HUES48 (cell line): ENCODE results near the gene CREB5.

Experiments used
- H3K27ac ChIP-seq: one replicate; pipeline ENCODE4 v1.7.0; 2013; ENCODE audit warnings: low read depth, low read length, inconsistent platforms
- H3K27me3 ChIP-seq: 2 replicates; pipeline ENCODE4 v1.6.1; 2013; ENCODE audit warnings: mild to moderate bottlenecking, low read length; ENCODE audit not compliant: control insufficient read depth, insufficient read depth
- H3K36me3 ChIP-seq: 2 replicates; pipeline ENCODE4 v1.6.1; 2013; ENCODE audit warnings: low read length; ENCODE audit not compliant: control insufficient read depth, insufficient read depth
- H3K4me1 ChIP-seq: 2 replicates; pipeline ENCODE4 v1.6.1; 2013; ENCODE audit warnings: mild to moderate bottlenecking, low read length; ENCODE audit not compliant: control insufficient read depth, insufficient read depth
- H3K4me3 ChIP-seq: 2 replicates; pipeline ENCODE4 v1.5.1; 2013; ENCODE audit warnings: mild to moderate bottlenecking, low read depth, low read length
- H3K9ac ChIP-seq: 2 replicates; pipeline ENCODE4 v1.6.1; 2013; ENCODE audit warnings: mild to moderate bottlenecking, low read depth, low read length, moderate library complexity
- H3K9me3 ChIP-seq: 2 replicates; pipeline ENCODE4 v1.6.1; 2013; ENCODE audit warnings: low read length; ENCODE audit not compliant: control insufficient read depth, insufficient read depth

Gene CREB5

GRCh38 chr7:28761505-28761904 is 349.2 kb downstream of the CREB5 start:
- Histone ChIP-seq H3K4me1 (no peaks in the 10 kb centered on the region), H3K27ac (no peak overlapping the region), H3K4me3 (no peak overlapping the region), H3K27me3 (no peaks in the 10 kb centered on the region), H3K9ac (no peak overlapping the region), H3K9me3 (no peaks in the 10 kb centered on the region), H3K36me3 (no peaks in the 10 kb centered on the region)

- Histone ChIP-seq H3K9me3 (no peaks in the 10 kb centered on the region), H3K27ac (no peak overlapping the region), H3K36me3 (no peaks in the 10 kb centered on the region), H3K27me3 (no peaks in the 10 kb centered on the region), H3K4me1 (no peaks in the 10 kb centered on the region), H3K4me3 (no peak overlapping the region), H3K9ac (no peak overlapping the region)
Measured at GRCh38 chr7:28762651-28763050, 350.3 kb downstream of the CREB5 start.

GRCh38 chr7:28766359-28766758 is 354.0 kb downstream of the CREB5 start:
- H3K9me3 ChIP-seq: no peaks in the 10 kb centered on the region
- no peaks in the 10 kb centered on the region for H3K27me3 ChIP-seq
- H3K4me1 ChIP-seq: no peaks in the 10 kb centered on the region

GRCh38 chr7:28767356-28767755 is 355.0 kb downstream of the CREB5 start:
- no peaks in the 10 kb centered on the region for H3K36me3 ChIP-seq
- no peaks in the 10 kb centered on the region for H3K4me1 ChIP-seq
- H3K4me3 ChIP-seq: no peak overlapping the region
- H3K9ac ChIP-seq: no peak overlapping the region
- no peaks in the 10 kb centered on the region for H3K9me3 ChIP-seq
- H3K27ac ChIP-seq: no peak overlapping the region
- H3K27me3 ChIP-seq: no peaks in the 10 kb centered on the region

More at GRCh38 chr7:28766359-28766758, 354.0 kb downstream of the CREB5 start:
- no peak overlapping the region for H3K9ac ChIP-seq
- H3K4me3 ChIP-seq: no peak overlapping the region
- no peaks in the 10 kb centered on the region for H3K36me3 ChIP-seq
- H3K27ac ChIP-seq: no peak overlapping the region

- no peaks in the 10 kb centered on the region for H3K27me3 ChIP-seq
- no peaks in the 10 kb centered on the region for H3K4me1 ChIP-seq
- H3K36me3 ChIP-seq: no peaks in the 10 kb centered on the region
- H3K9me3 ChIP-seq: no peaks in the 10 kb centered on the region
- H3K4me3 ChIP-seq: no peak overlapping the region
- H3K9ac ChIP-seq: no peak overlapping the region
- no peak overlapping the region for H3K27ac ChIP-seq
Measured at GRCh38 chr7:28768577-28769147, 356.3 kb downstream of the CREB5 start.

- Histone ChIP-seq H3K9me3 (no peaks in the 10 kb centered on the region), H3K4me1 (no peaks in the 10 kb centered on the region), H3K36me3 (no peaks in the 10 kb centered on the region), H3K27me3 (no peaks in the 10 kb centered on the region), H3K27ac (no peak overlapping the region), H3K4me3 (no peak overlapping the region), H3K9ac (no peak overlapping the region)
Measured at GRCh38 chr7:28771906-28772622, 359.7 kb downstream of the CREB5 start.

- Histone ChIP-seq H3K36me3 (no peaks in the 10 kb centered on the region), H3K27ac (no peak overlapping the region), H3K4me3 (no peak overlapping the region), H3K27me3 (no peaks in the 10 kb centered on the region), H3K9ac (no peak overlapping the region), H3K9me3 (no peaks in the 10 kb centered on the region), H3K4me1 (no peaks in the 10 kb centered on the region)
Measured at GRCh38 chr7:28773423-28774145, 361.3 kb downstream of the CREB5 start.

- Histone ChIP-seq H3K27me3 (no peaks in the 10 kb centered on the region), H3K4me3 (no peak overlapping the region), H3K9me3 (no peaks in the 10 kb centered on the region), H3K4me1 (no peaks in the 10 kb centered on the region), H3K9ac (no peak overlapping the region), H3K36me3 (no peaks in the 10 kb centered on the region), H3K27ac (no peak overlapping the region)
Measured at GRCh38 chr7:28774261-28774988, 362.1 kb downstream of the CREB5 start.

- Histone ChIP-seq H3K36me3 (no peaks in the 10 kb centered on the region), H3K9me3 (no peaks in the 10 kb centered on the region), H3K9ac (no peak overlapping the region), H3K27ac (no peak overlapping the region), H3K27me3 (no peaks in the 10 kb centered on the region), H3K4me1 (no peaks in the 10 kb centered on the region), H3K4me3 (no peak overlapping the region)
Measured at GRCh38 chr7:28776463-28777157, 364.3 kb downstream of the CREB5 start.

GRCh38 chr7:28778786-28779185 is 366.5 kb downstream of the CREB5 start:
- no peak overlapping the region for H3K27ac ChIP-seq
- no peak overlapping the region for H3K4me3 ChIP-seq
- H3K36me3 ChIP-seq: no peaks in the 10 kb centered on the region
- no peak overlapping the region for H3K9ac ChIP-seq
- no peaks in the 10 kb centered on the region for H3K9me3 ChIP-seq
- H3K27me3 ChIP-seq: no peaks in the 10 kb centered on the region
- H3K4me1 ChIP-seq: no peaks in the 10 kb centered on the region
